ENCODE data around the gene TMEM154.

DNA sequence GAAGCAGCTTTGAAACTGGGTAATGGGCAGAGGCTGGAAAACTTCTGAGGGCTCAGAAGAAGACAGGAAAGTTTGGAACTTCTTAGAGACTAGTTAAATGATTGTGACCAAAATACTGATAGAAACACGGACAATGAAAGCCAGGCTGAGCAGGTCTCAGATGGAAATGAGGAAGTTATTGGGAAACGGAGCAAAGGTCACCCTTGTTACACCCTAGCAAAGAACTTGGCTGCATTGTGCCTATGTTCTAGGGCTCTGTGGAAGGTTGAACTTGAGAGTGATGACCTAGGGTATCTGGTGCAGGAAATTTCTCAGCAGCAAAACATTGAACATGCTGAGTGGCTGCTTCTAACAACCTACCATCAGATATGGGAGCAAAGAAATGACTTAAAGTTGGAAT lies 93.1 kb downstream of the TMEM154 start:
- TF ChIP-seq, protein P1, sequence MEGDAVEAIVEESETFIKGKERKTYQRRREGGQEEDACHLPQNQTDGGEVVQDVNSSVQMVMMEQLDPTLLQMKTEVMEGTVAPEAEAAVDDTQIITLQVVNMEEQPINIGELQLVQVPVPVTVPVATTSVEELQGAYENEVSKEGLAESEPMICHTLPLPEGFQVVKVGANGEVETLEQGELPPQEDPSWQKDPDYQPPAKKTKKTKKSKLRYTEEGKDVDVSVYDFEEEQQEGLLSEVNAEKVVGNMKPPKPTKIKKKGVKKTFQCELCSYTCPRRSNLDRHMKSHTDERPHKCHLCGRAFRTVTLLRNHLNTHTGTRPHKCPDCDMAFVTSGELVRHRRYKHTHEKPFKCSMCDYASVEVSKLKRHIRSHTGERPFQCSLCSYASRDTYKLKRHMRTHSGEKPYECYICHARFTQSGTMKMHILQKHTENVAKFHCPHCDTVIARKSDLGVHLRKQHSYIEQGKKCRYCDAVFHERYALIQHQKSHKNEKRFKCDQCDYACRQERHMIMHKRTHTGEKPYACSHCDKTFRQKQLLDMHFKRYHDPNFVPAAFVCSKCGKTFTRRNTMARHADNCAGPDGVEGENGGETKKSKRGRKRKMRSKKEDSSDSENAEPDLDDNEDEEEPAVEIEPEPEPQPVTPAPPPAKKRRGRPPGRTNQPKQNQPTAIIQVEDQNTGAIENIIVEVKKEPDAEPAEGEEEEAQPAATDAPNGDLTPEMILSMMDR (conservative IDR thresholded peaks at IDR 0.05): no peak
- TF ChIP-seq EZH2 (IDR thresholded peaks at IDR 0.05; ENCODE audit: low read depth): no peak
